DMS53 treated with DMSO at 0.1 percent for 48 hours (cell line): ENCODE data around the gene FNDC3B.

Experiments
- DNase-seq: peaks from one replicate; lab custom pipeline; 2025; ENCODE audit not compliant: unreplicated experiment; lab: John Stamatoyannopoulos, UW

FNDC3B gene

DNA sequence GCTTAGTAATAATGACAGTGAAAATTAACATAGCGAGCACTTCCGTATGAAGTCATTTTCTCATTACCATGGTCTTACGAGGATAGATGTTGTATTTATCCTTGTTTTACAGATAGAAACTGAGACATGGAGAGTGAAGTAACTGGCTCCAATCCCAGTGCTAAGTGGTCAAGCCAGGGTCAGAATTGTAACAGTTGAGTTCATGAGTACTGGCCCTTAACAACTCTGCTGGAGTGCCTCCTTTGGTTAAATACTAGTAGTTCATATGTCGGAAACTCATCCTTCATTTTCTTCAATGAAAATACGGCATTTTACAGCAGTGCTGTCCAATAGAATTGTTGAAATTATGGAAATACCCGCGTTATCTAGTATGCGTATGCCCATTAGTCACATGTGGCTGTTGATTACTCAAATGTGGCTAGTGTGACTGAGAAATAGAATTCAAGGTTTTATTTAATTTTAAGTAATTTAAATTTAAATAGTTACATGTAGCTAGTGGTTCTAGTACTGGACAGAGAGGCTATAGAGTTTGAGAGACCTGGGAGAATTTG lies 32.5 kb downstream of the FNDC3B start:
- DNase-seq = no peak

DNA sequence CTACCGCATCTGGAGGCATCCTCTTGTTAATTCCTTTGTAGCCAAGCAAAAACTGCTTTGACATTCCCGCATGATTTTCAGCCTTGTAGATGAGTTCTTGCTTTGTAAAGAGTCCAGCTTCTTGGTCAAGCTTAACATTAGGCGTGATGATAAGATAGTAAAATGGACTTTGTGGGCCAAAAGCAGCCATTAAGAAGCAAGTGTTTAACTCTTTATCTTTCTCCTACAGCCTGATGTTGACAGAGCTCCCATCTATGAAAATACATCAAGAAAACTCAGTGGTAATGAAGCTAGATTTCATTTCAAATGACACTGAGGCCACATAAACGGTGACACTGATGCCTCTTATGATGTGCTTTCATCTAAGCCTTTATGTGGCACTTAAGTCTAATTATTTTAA lies 33.2 kb downstream of the FNDC3B start:
- no peak for DNase-seq

DNA sequence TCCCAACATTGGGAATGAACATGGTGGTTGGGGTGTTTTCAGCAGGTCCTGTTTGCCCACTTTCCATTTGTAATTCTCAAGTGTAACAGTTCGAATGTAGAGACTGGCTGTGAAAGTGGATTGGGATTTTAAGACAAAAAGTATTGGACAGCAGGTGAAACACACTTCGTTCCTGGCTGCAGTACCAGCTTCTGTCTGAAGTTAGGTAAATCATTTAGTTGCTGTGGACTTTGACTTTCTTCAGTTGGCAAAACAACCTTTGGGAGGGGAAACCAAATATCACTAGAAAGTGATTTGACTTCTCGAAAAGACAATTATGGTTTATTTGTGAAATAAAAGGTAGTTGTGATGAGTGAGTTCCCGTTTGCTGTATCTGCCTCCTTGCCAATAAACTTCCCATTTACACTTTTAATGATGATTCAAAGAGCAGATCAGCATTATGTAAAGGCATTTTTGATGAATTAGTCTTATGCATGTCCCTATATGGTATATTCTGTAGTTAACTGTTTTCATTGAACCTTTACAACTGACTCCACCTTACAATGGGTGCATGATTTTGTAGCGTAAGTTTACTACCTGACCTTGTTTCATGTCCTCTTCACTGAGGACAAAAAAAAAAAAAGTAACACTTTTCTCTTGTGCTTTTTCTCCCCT lies 34.0 kb downstream of the FNDC3B start:
- no peak for DNase-seq

DNA sequence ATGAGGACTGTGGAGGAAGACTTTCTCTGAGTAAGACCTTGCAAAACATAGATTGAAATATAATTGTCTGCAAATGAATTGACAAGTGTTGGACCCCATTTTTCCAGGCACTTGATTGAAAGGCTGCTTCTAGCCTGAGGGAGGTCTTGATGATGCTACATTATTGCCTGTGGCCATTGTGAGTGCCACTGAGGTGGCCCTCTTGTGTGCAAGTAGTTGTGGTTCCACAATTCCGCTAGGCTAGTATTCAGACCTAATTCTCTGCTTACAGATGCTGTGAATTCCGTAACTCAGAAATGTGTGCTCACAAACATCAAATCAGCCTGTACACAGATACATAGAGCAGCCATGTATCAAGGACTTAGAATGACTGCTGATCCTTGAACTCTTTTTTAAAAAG lies 34.7 kb downstream of the FNDC3B start:
- DNase-seq = no peak

DNA sequence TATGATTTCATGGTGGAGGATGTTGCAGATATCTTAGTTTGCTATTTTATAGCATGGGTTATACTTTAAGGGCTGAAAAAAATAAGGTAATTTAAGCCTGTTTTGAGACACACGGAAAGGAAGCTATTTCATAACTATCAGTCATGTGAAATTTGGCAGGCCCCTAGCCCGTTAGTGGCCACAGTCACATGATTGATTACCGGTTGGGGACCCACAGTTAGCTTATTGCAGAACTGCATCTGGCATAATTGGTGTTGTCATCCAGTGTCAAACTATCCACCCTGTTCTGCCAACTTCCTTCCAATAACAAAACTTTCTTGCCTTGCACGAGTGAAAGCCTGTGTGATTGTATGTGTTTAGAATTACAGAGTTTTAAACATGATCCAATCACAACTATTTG lies 35.2 kb downstream of the FNDC3B start:
- no peak for DNase-seq

DNA sequence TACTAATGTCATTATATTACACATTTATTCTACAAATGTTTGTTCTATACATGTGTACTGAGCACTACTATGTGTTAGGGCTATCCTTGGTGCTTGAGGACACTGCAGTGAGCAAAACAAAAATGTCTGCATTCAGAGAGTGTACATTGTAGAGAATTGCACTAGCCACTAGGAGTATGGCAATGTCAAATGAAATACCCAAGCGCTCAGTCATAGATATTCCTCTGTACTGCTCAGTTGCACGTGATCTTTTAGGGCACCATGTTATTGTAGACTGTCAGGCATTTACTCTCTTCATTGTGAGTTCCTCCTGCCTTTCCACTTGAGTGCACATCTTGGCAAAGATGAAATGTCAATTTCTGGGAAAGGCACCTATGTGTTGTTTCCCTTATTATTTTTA lies 36.8 kb downstream of the FNDC3B start:
- no peak for DNase-seq

DNA sequence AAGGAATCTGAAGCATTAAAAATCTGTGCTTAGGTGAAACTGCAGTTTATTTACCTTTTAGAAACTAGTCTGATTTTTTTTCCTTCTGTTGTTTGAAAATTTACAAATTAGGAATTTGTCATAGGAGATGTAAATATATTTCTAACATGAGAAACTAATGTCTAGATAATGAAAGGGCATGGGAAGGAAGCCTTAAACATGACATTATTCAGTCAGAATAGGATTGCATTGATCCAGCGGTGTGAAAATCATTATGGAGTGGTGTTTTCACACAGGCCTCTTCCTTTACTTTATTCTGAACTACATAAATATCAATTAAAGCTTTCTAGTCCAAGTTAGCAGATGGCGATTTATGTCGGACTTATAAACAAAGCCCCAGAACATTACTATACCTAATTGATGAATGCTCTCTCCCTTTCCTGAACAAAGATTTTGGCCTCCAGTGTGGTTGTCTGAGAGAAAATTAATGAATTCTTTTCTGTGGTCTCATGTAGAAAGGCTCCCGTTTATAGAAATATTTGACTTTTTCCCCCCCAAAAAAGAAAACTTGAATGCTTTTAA lies 37.9 kb downstream of the FNDC3B start:
- no peak for DNase-seq

DNA sequence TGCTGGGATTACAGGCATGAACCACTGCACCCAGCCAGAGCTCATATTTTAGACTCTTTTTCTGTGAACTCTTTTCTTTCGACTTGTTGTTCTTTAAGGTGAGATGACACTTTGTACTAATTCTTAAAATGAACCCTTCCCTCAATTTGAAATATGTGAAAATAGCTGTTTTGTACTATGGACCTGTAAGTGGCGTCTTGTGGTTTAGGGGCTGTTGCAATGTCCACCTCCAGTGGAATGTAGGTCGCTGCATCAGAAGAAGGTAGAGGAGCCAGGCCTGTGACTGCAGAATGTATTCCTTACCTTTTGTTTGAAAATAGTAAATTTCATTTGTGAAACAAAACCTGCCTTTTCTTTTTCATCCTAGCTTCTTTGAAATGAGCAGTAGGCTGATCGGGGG lies 38.9 kb downstream of the FNDC3B start:
- no peak for DNase-seq

DNA sequence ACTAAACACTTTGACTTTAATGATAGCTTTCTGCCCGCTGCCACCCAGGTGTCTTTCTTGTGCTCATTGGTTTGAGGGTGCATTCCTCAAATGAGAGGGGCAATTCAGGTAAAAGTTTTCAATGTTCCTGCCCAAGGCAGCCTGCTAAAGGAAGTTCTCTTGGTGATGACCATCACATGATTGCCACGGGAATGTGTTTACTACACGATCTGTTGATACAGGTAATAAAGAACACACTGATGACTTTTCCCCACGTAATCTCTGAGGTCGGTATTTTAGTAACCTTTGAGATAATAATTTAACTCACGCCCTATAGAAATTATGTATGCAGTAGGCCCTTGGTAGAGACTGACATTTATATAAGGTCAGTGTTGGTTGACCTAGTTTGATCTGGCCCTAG lies 39.3 kb downstream of the FNDC3B start:
- no peak for DNase-seq

DNA sequence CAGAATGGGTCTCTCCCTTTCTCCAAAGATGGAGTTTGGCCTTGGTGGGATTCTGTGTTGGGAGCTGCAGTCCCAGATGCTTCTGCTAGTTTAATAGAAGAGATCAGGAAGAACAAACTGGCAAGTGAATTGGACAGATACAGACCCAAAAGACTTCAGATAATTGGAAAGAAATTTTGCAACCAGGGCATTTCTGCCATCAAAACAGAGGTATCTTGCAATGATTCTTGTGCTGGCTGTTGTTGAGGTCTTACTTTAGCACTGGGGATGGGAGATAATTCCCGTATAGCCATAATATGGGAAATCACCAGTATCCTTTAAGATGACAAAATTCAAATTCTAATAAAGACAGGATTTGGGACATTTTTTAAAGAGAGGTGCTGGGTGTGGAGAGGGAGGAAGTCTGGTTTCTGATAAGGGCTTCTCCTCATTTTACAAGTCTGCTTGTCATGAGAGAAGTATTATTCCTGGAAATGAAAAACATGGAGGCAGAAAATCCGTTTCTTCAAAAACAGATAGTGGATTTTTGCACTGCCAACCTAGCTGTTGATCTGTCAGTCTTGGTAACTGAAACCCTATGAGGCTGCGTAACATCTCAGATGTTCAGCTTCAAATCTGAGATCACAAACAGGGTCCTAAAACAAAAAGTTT lies 40.1 kb downstream of the FNDC3B start:
- no peak for DNase-seq

DNA sequence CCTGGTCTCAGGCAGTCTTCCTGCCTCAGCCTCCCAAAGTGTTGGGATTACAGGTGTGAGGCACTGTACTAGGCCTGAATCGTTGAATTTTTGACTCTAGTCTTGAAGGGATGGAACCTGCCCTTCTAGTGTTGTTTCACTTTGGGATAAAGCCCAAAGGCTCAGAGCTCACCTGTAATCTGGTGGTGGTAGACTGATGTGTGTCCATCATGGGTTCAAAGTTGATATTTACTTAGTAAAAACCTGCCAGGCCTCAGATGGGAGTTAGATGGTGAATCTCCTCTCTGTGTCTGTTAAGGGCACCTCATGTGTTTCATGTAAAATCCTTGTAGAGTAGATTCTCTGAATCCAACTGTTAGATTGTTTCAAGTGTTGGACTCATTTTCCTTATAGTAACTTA lies 41.1 kb downstream of the FNDC3B start:
- no peak for DNase-seq

DNA sequence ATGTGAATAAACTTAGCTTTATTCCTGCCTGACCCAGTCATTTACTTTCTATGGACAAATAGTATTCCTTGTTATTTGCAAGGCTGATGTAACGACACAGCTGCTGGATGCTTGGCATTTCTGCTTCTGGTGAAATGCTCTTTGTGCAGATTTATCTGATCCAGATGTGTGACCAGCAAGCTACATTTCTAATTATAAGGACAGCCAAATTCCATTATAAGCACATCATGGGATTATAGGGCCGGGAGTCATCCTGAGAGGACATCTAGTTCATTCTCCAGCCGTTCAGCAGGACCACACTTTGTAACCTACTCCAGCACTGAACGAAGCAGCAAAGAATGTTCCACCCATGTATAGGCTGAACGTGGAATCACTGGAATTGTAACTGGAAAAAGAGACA lies 42.9 kb downstream of the FNDC3B start:
- no peak for DNase-seq

DNA sequence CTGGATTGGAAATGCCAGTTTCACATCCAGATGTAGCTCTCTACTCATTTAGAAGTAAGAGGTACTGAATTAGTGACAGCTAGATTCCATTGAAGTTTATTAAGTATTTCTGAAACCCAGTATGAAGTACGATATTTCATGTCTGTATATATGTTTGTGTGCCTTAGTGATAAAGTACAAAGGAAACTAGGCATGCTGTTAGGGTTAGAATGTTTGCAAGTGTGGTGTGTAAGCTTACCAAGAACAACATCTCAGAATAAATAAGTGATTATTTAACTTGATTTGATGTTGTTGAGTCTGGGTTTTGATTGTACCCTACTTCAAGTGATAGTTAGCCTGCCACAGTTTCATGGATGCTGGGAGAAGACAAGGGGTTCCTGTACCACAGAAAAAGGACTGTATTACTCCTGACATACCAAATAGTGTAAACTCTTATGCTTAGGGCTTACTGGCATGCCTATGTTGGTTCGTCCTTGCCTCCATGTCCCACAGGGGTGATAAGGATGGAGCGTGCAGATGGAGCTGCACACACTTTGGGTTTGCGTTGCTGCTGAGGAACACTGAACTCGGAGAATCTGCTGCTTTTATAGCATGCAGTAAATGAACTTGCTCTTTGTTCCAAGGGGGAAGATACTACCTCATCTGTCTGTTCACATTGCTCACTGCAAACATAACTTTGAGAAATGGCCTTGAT lies 43.6 kb downstream of the FNDC3B start:
- no peak for DNase-seq

DNA sequence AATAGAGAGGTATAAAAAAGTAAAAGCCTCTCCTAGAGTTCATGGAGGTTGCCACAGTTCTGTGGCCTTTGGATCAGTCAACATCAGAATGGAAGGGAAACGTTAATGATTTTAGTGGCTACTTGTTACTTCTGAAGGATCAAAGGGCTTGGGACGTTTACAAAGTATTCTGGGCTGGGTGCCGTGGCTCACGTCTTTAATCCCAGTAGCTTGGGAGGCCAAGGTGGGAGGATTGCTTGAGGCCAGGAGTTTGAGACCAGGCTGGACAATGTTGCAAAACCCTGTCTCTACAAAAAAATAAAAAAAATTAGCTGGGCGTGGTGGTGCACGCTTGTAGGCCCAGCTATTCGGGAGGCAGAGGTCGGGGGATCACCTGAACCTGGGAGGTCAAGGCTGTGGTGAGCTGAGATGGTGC lies 44.6 kb downstream of the FNDC3B start:
- no peak for DNase-seq

DNA sequence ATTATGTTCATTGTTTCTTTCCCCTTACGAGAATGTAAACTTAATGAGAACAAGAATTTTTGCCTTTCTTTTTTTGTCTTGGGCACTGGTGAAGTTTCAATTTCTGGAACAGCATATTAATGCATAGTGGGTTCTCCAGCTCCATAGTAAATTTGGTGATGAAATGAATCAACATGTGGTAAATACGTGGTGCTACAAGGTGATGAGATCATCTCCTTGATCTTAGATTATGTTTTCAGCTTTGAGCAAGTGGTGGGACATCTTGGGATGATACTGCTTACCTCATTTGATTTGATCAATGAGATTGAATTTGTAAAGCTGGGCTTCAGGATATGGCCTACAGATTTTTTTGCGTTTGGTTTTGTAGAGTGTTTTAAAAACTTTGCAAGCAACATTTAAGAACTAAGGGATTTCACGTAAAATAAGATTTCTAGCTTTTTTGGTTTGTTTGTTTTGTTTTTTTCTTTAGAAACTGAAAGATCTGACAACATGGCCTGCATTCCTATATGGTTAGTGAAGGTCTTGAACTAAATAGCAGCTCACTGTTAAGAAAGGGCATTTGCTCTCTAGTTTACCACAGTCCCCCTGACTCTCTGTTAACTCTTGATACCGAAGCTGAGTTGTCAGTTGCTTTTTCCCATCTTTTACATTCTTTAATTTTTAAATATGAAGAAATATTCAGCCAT lies 45.6 kb downstream of the FNDC3B start:
- DNase-seq = no peak

DNA sequence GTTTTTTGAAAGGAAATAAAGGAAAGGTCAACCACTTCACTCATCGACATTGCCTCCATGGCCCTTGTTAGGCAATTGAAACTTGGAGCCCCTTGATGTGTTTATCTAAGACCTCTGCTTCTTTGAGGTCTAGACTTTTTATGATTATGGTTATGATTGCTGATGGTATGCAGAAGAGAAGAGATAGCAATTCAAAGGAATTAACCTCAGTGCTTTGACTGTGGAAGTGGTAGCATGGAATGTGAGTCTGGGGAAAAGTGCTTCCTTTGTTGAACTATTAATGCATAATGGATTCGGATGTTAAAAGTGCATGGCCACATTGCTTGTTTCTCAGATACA lies 46.1 kb downstream of the FNDC3B start:
- no peak for DNase-seq

DNA sequence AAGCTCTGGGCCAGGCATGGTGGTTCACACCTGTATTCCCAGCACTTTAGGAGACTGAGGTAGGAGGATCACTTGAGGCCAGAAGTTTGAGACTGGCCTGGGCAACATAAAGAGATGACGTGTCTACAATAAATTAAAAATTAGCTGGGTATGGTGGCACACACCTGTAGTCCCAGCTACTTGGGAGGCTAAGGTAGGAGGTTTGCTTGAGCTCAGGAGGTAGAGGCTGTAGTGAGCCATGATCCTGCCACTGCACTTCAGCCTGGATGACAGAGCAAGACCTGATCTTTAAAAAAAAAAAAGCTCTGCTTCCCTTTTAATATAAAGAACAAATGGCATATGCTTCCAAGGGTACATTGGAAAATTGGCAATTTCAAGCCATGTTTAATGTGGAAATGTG lies 46.7 kb downstream of the FNDC3B start:
- no peak for DNase-seq

DNA sequence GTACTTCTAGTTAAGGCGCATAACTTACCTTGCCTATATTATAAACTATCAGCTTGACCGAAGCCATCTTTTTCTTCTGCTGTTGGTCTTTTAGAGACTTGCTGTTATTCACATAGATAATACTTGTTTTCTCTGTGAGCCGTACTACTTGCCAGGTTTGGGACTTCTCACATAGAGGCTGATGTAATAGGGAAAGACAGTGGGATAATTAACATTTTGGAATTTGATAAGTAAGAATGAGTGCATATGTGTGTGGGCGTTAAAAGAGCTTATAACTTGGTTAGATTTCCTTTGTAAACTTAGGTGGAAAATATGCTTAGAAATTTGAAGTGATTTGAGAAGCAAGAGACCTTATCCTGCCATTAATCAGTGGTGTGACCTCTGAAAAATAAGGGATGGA lies 47.8 kb downstream of the FNDC3B start:
- no peak for DNase-seq

DNA sequence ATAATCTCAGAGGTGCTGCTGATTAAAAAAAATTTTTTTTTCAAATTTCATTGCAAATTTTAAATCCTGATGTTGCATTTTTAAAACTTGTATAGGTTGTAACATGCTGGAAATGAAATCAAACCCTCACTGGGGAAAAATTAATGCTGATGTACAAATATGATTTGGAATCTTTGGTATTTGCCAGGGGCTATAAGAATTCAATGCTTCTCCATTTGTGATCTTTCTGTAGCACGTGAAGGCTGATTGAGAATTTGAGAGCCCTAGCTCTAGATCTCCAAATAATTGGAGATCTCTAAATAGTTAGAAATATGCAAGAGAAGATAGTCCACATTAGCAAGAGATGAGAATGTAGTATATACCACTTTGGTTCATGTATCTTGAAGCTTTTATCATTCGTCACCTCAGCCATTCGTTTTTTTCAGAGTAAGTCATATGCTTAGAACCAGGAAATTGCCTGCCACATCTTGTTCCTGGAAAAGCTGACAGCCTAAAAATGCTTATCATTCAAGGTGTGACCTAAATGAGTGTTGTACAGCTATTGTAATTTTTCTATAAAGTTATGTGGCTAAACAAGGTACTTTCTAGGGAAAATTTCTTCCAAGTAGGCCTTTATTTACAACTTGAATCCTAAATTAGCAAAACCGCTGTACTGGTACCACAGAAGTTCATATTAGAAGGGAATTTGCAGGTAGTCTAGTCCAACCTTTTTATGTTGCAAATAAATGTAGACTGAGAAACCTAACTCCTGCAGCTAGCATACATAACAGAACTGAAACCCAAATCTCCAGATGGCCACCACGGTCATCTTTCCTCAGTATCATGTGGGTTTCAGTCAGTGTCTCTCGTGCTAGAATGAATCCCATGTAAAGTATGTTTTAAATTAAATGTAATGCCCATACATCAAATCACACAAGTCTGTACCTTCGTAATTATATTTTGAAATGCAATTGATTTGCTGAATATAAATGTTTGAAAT lies 48.5 kb downstream of the FNDC3B start:
- no peak for DNase-seq

DNA sequence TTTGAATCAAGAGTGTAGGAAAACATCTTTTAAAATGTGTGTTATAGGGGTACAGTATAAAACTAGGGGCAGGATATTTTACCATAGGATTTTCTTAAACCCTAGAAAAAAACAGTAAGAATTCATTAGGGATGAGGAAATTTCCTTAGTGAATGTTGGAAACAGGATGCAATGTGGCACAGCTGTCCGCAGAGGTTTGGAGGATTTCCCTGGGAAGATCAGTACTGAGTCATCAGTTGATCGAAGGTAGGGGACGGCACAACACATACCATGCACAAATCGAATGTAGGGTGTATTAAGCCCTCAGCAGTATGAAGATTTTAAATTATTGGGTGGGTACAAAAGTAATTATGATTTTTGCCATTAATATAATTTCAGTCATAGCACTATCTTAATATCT lies 49.9 kb downstream of the FNDC3B start:
- no peak for DNase-seq
